ENCODE measurements around the gene SLC25A23. TPM values are rescaled to one million over a fixed set of nuclear protein-coding genes. Genes with fewer than 3 reads are reported as not detected.
A peak's percentile ranks its signal among the peaks of the same experiment; 100 is the strongest.

SLC25A23 gene
- total and polyA plus RNA-seq, 9 of the 15 experiments (the other 6 are each of a cell fraction or from before 2014, with no cell fraction given) = 6.1 to 72.0 (median 26.6) TPM

- Histone ChIP-seq H3K36me3 (ENCODE audit: control insufficient read depth, insufficient read depth, low read length) (peaks cover 22% of the 10 kb centered on the region; the same call in 2 of the 3 replicates), H3K79me2 (ENCODE audit: control insufficient read depth, insufficient read depth, low read length) (peaks cover 17% of the 10 kb centered on the region), H2AFZ (ENCODE audit: low read depth, low read length) (peak overlapping the region; percentile 96), H3K27me3 (ENCODE audit: control insufficient read depth in 2 of 2, insufficient read depth in 2 of 2, low read length in 2 of 2) (peaks cover 1 to 5% of the 10 kb centered on the region in 2 experiments; a peak in 4 of 5 replicates), H3K9ac (ENCODE audit: insufficient read depth in 1 of 2, low read depth in 2 of 2, low read length in 2 of 2) (peak overlapping the region; percentile 71 to 89), H3K27ac (ENCODE audit: extremely low read depth, low read depth, low read length) (peak overlapping the region; percentile 81), H3K4me3 (peak overlapping the region; percentile 77), H3K9me1 (ENCODE audit: control insufficient read depth, insufficient read depth, low read length) (no peaks in the 10 kb centered on the region), H3K4me2 (ENCODE audit: insufficient read depth, low read length) (peak overlapping the region; percentile 95), H4K20me1 (replicated peaks; ENCODE audit: control insufficient read depth, insufficient read depth, low read length) (no peaks in the 10 kb centered on the region), H3K9me3 (replicated peaks; ENCODE audit: control insufficient read depth, insufficient read depth, low read depth, low read length) (peaks cover 5% of the 10 kb centered on the region), H3K4me1 (replicated peaks in 1 of 2; ENCODE audit: control insufficient read depth in 2 of 2, insufficient read depth in 2 of 2, low read length in 2 of 2) (peaks cover 18 to 40% of the 10 kb centered on the region in 2 experiments; a peak in 4 of 5 replicates)
- WGBS (ENCODE audit: insufficient coverage, low coverage, missing lambda C conversion rate) = under 1% methylated on average over 47 of the region's 57 CpGs
- intact Hi-C loops (cut with micrococcal nuclease) (no loop called here), in situ Hi-C loops (cut with MboI) (no loop called here)
- POLR2A ChIA-PET = no interaction called here
- BruUV-seq (replicated peaks) = no TSS peak
- CTCF ChIA-PET (ENCODE audit: low intra/inter-chr PET ratio) = no interaction called here
- peak; percentile 92 for ATAC-seq
- peak; percentile 97 for FAIRE-seq
- DNase-seq (ENCODE audit: extremely low read depth in 1 of 4, low spot score in 3 of 4) = peak; percentile 97 to 99 (median 98)
- TF ChIP-seq ZBTB5 (IDR thresholded peaks at IDR 0.05) = no peak
- no peak for TF ChIP-seq ILF3 (IDR thresholded peaks at IDR 0.05; ENCODE audit: borderline replicate concordance)
- TF ChIP-seq EP400 (IDR thresholded peaks at IDR 0.05) = no peak; the same call in none of the 2 replicates
- TF ChIP-seq ATF2 (CRISPR knock-in tag; IDR thresholded peaks at IDR 0.05) = no peak
- TF ChIP-seq ZC3H4 (CRISPR knock-in tag; IDR thresholded peaks at IDR 0.05; ENCODE audit: borderline replicate concordance) = no peak
- no peak for TF ChIP-seq ZNF347 (CRISPR knock-in tag; IDR thresholded peaks at IDR 0.05; ENCODE audit: low read depth)
- TF ChIP-seq ARID4B (CRISPR knock-in tag; IDR thresholded peaks at IDR 0.05) = peak; percentile 68
- TF ChIP-seq HMGXB4 (CRISPR knock-in tag; IDR thresholded peaks at IDR 0.05) = no peak
- TF ChIP-seq ZNF668 (CRISPR knock-in tag; IDR thresholded peaks at IDR 0.05) = no peak
- TF ChIP-seq GTF2A2 (tag; IDR thresholded peaks at IDR 0.05) = no peak
- TF ChIP-seq FOXJ2 (tag; IDR thresholded peaks at IDR 0.05) = no peak
Measured at GRCh38 chr19:6460099-6460884, 700 bp upstream of the SLC25A23 start.

Data from K562 (cell line).